ENCODE results near the gene BOC.

BOC gene

DNA sequence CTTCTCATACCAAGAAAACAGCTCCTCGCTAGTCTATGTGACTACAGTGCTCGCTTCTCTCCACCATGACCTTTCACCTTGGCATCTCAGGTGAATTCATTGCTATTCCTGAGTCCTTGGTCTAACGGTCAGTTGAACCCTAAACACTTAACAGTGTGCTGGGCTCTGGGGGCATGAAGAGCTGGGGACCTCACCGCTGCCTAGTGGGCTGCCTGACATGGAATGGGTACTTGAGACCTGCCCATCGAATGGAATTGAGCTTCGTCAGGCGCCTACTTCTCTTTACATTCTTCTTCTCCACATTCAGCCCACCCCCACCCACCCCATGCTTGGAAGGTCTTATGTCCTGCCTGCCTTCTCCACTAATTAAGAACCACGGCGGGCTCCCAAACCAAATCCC is 22.1 kb downstream of the BOC start:
- peaks cover 0 to 18% (median 7%) of the 10 kb centered on the region in 5 donors for H3K4me1 ChIP-seq (ENCODE audit: control insufficient read depth in 5 of 5, insufficient read depth in 5 of 5, low read length in 5 of 5)
- no peak overlapping the region for H3K4me3 ChIP-seq (ENCODE audit: low read depth in 1 of 5, low read length in 5 of 5)
- H3K36me3 ChIP-seq (ENCODE audit: control insufficient read depth in 5 of 5, insufficient read depth in 5 of 5, low read length in 5 of 5) = peaks cover 0 to 4% (median 2%) of the 10 kb centered on the region in 5 donors
- peaks cover 0 to 2% (median 0%) of the 10 kb centered on the region in 5 donors for H3K27me3 ChIP-seq (ENCODE audit: control insufficient read depth in 5 of 5, insufficient read depth in 4 of 5, low read length in 5 of 5)
- H3K9me3 ChIP-seq (ENCODE audit: control insufficient read depth in 5 of 5, low read length in 5 of 5) = no peaks in the 10 kb centered on the region
- H3K27ac ChIP-seq (ENCODE audit: low read depth, low read length) = no peak overlapping the region
- H3K9ac ChIP-seq (ENCODE audit: low read length in 5 of 5) = no peak overlapping the region

DNA sequence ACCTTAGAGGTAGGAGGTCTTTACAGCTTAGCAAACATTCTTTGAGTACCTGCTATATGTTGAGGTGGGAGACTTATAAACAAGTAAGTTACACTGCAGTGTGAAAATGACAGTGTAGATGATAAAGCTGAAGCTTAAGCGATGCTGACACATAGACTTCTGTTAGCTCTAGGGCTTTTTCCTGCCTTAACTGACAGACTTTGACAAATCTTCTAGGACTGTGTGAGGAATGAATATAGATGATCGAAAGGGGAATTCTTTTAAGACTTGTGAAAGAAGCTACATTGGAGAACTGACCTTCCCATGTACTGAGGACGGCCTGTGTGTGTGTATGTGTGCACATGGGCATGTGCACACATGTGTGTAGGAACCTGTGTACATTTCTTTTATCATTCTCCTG is 22.7 kb downstream of the BOC start:
- H3K27ac ChIP-seq (ENCODE audit: low read depth, low read length) = no peak overlapping the region
- peaks cover 0 to 4% (median 2%) of the 10 kb centered on the region in 5 donors for H3K36me3 ChIP-seq (ENCODE audit: control insufficient read depth in 5 of 5, insufficient read depth in 5 of 5, low read length in 5 of 5)
- no peaks in the 10 kb centered on the region for H3K9me3 ChIP-seq (ENCODE audit: control insufficient read depth in 5 of 5, low read length in 5 of 5)
- no peak overlapping the region for H3K4me3 ChIP-seq (ENCODE audit: low read depth in 1 of 5, low read length in 5 of 5)
- H3K4me1 ChIP-seq (ENCODE audit: control insufficient read depth in 5 of 5, insufficient read depth in 5 of 5, low read length in 5 of 5) = peaks cover 0 to 18% (median 5%) of the 10 kb centered on the region in 5 donors
- H3K9ac ChIP-seq (ENCODE audit: low read length in 5 of 5) = no peak overlapping the region
- H3K27me3 ChIP-seq (ENCODE audit: control insufficient read depth in 5 of 5, insufficient read depth in 4 of 5, low read length in 5 of 5) = peaks cover 0 to 2% (median 0%) of the 10 kb centered on the region in 5 donors

DNA sequence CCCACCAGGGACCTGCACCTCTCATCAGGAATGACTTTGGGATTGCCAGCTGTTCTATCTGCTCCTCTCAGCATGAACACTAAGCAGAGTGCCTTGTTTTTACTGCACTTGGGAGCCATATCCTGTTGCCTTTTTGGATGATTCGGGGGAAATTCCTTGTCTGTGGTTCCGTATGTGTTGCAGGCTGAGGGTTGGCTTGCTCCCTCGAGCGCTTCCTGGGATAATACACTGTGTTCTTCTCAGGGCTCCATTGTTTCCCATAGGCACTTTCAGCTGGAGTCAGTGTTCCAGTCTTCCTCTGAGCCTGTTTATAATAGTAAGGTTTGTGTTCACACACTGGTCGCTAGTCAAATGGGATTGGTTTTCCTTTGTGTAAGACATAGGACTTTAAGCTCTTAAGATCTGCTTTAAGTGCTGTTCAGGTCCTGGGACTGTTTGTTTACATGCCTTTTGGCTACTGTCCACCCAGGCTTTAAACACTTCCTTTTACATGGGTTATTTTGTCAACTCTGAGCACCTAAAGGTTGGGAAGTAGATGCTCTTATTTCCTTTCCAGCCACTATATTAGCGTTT is 23.4 kb downstream of the BOC start:
- no peak overlapping the region for H3K9ac ChIP-seq (ENCODE audit: low read length in 5 of 5)
- no peaks in the 10 kb centered on the region for H3K9me3 ChIP-seq (ENCODE audit: control insufficient read depth in 5 of 5, low read length in 5 of 5)
- H3K4me3 ChIP-seq (ENCODE audit: low read depth in 1 of 5, low read length in 5 of 5) = no peak overlapping the region
- peaks cover 0 to 4% (median 2%) of the 10 kb centered on the region in 5 donors for H3K36me3 ChIP-seq (ENCODE audit: control insufficient read depth in 5 of 5, insufficient read depth in 5 of 5, low read length in 5 of 5)
- peaks cover 0 to 2% (median 0%) of the 10 kb centered on the region in 5 donors for H3K27me3 ChIP-seq (ENCODE audit: control insufficient read depth in 5 of 5, insufficient read depth in 4 of 5, low read length in 5 of 5)
- no peak overlapping the region for H3K27ac ChIP-seq (ENCODE audit: low read depth, low read length)
- peaks cover 0 to 18% (median 5%) of the 10 kb centered on the region in 5 donors for H3K4me1 ChIP-seq (ENCODE audit: control insufficient read depth in 5 of 5, insufficient read depth in 5 of 5, low read length in 5 of 5)

GRCh38 chr3:113238503-113238902 is 27.1 kb downstream of the BOC start:
- H3K36me3 ChIP-seq (ENCODE audit: control insufficient read depth in 5 of 5, insufficient read depth in 5 of 5, low read length in 5 of 5) = no peaks in the 10 kb centered on the region
- no peak overlapping the region for H3K9ac ChIP-seq (ENCODE audit: low read length in 5 of 5)
- no peaks in the 10 kb centered on the region for H3K9me3 ChIP-seq (ENCODE audit: control insufficient read depth in 5 of 5, low read length in 5 of 5)
- H3K27ac ChIP-seq (ENCODE audit: low read depth, low read length) = no peak overlapping the region
- peaks cover 0 to 21% (median 5%) of the 10 kb centered on the region in 5 donors for H3K4me1 ChIP-seq (ENCODE audit: control insufficient read depth in 5 of 5, insufficient read depth in 5 of 5, low read length in 5 of 5)
- no peak overlapping the region for H3K4me3 ChIP-seq (ENCODE audit: low read depth in 1 of 5, low read length in 5 of 5)
- H3K27me3 ChIP-seq (ENCODE audit: control insufficient read depth in 5 of 5, insufficient read depth in 4 of 5, low read length in 5 of 5) = peaks cover 0 to 7% (median 0%) of the 10 kb centered on the region in 5 donors

DNA sequence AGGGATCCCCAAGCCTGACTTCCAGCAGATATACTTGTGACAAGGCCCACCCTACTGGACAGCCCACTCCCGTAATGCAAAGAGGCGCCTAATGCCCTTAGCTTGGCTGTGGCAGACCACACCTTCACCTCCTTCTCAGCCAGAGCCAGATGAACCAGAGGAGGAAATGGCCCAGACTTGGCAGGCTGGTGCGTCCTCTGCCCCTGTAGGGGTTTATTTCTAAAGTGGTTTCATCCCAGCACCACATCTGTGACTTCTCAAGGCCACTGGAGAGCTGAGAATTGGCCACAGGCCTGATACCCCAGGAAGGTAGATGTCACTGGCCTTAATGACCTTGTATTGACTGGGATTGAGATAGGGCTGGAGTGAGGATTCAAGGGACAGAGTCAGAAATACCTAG is 29.5 kb downstream of the BOC start:
- peak overlapping the region in 1 of 5 donors; percentile 1 for H3K9ac ChIP-seq (ENCODE audit: low read length in 5 of 5)
- H3K4me3 ChIP-seq (ENCODE audit: low read depth in 1 of 5, low read length in 5 of 5) = no peak overlapping the region
- H3K27me3 ChIP-seq (ENCODE audit: control insufficient read depth in 5 of 5, insufficient read depth in 4 of 5, low read length in 5 of 5) = peaks cover 0 to 7% (median 0%) of the 10 kb centered on the region in 5 donors
- peaks cover 0 to 17% (median 11%) of the 10 kb centered on the region in 5 donors for H3K4me1 ChIP-seq (ENCODE audit: control insufficient read depth in 5 of 5, insufficient read depth in 5 of 5, low read length in 5 of 5)
- no peaks in the 10 kb centered on the region for H3K36me3 ChIP-seq (ENCODE audit: control insufficient read depth in 5 of 5, insufficient read depth in 5 of 5, low read length in 5 of 5)
- H3K9me3 ChIP-seq (ENCODE audit: control insufficient read depth in 5 of 5, low read length in 5 of 5) = no peaks in the 10 kb centered on the region
- H3K27ac ChIP-seq (ENCODE audit: low read depth, low read length) = no peak overlapping the region

DNA sequence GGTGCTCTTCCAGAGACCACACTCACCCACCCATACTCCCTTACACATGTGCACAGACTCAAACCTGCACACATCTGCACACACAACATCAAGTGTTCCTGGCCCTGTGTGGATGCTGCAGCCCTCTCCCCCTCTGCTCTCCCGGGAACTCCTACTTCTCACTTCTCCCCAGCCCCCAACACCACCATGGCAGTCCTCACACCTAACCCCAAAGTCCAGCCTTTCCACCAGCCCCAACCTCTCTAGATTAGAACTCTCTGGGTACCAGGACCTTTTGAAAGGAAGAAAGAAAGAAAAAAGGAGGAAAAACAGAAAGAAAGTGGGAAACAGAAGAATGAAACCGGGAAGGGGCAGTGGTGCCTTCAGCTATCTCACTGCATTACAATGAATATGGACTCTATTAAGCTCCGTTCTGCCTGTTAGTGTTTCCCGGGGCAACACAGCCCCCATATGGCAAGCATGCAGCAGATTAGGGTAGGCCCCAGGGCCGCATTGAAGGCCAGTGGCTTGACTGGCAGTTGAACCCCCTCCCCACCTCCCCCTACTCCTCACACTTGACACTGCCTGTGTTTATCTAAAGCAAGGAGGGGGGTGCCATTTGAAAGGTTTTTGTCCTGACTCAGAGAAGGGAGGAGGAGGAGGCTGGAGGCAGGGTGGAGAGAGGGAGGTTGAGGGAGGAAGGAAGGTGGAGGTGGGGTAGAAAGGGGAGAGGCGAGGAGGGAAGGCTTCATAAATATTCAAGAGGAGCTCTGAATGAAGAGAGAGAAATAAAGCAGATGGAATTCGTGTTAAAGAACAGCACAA is 30.1 kb downstream of the BOC start:
- Histone ChIP-seq H3K4me3 (ENCODE audit: low read depth in 1 of 5, low read length in 5 of 5) (no peak overlapping the region), H3K27ac (ENCODE audit: low read depth, low read length) (peak overlapping the region; percentile 35), H3K36me3 (ENCODE audit: control insufficient read depth in 5 of 5, insufficient read depth in 5 of 5, low read length in 5 of 5) (no peaks in the 10 kb centered on the region), H3K27me3 (ENCODE audit: control insufficient read depth in 5 of 5, insufficient read depth in 4 of 5, low read length in 5 of 5) (peaks cover 0 to 7% (median 0%) of the 10 kb centered on the region in 5 donors), H3K4me1 (ENCODE audit: control insufficient read depth in 5 of 5, insufficient read depth in 5 of 5, low read length in 5 of 5) (peaks cover 0 to 17% (median 12%) of the 10 kb centered on the region in 5 donors), H3K9me3 (ENCODE audit: control insufficient read depth in 5 of 5, low read length in 5 of 5) (no peaks in the 10 kb centered on the region), H3K9ac (ENCODE audit: low read length in 5 of 5) (peak overlapping the region in 1 of 5 donors; percentile 1)

GRCh38 chr3:113242096-113242581 is 30.8 kb downstream of the BOC start:
- H3K4me3 ChIP-seq (ENCODE audit: low read depth in 1 of 5, low read length in 5 of 5) = no peak overlapping the region
- H3K36me3 ChIP-seq (ENCODE audit: control insufficient read depth in 5 of 5, insufficient read depth in 5 of 5, low read length in 5 of 5) = no peaks in the 10 kb centered on the region
- H3K9me3 ChIP-seq (ENCODE audit: control insufficient read depth in 5 of 5, low read length in 5 of 5) = no peaks in the 10 kb centered on the region
- H3K27ac ChIP-seq (ENCODE audit: low read depth, low read length) = no peak overlapping the region
- H3K4me1 ChIP-seq (ENCODE audit: control insufficient read depth in 5 of 5, insufficient read depth in 5 of 5, low read length in 5 of 5) = peaks cover 0 to 23% (median 17%) of the 10 kb centered on the region in 5 donors
- H3K9ac ChIP-seq (ENCODE audit: low read length in 5 of 5) = no peak overlapping the region
- peaks cover 0 to 7% (median 0%) of the 10 kb centered on the region in 5 donors for H3K27me3 ChIP-seq (ENCODE audit: control insufficient read depth in 5 of 5, insufficient read depth in 4 of 5, low read length in 5 of 5)

DNA sequence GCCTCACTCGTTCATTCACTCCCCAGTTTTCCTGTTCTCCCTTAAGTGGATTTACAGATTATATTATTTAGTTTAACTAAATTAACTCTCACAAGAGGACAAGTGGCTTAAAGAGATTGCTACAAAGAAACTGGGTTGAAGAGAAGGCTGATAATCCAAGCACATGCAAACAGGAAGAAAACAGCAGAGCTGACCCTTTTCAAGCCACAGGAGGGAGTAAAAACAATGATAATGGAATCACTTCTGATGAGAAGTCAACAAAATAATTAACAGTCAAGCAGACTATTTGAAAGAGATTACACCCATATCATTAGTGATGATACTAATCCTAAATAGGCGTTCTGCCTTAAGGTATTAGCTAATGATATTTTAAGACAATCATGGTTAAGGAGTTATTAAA is 31.7 kb downstream of the BOC start:
- Histone ChIP-seq H3K4me3 (ENCODE audit: low read depth in 1 of 5, low read length in 5 of 5) (no peak overlapping the region), H3K27me3 (ENCODE audit: control insufficient read depth in 5 of 5, insufficient read depth in 4 of 5, low read length in 5 of 5) (peaks cover 0 to 7% (median 0%) of the 10 kb centered on the region in 5 donors), H3K36me3 (ENCODE audit: control insufficient read depth in 5 of 5, insufficient read depth in 5 of 5, low read length in 5 of 5) (no peaks in the 10 kb centered on the region), H3K9ac (ENCODE audit: low read length in 5 of 5) (no peak overlapping the region), H3K4me1 (ENCODE audit: control insufficient read depth in 5 of 5, insufficient read depth in 5 of 5, low read length in 5 of 5) (peaks cover 0 to 28% (median 17%) of the 10 kb centered on the region in 5 donors), H3K9me3 (ENCODE audit: control insufficient read depth in 5 of 5, low read length in 5 of 5) (no peaks in the 10 kb centered on the region), H3K27ac (ENCODE audit: low read depth, low read length) (no peak overlapping the region)

- peaks cover 0 to 35% (median 17%) of the 10 kb centered on the region in 5 donors for H3K4me1 ChIP-seq (ENCODE audit: control insufficient read depth in 5 of 5, insufficient read depth in 5 of 5, low read length in 5 of 5)
- no peak overlapping the region for H3K4me3 ChIP-seq (ENCODE audit: low read depth in 1 of 5, low read length in 5 of 5)
- H3K36me3 ChIP-seq (ENCODE audit: control insufficient read depth in 5 of 5, insufficient read depth in 5 of 5, low read length in 5 of 5) = no peaks in the 10 kb centered on the region
- H3K27me3 ChIP-seq (ENCODE audit: control insufficient read depth in 5 of 5, insufficient read depth in 4 of 5, low read length in 5 of 5) = peaks cover 0 to 7% (median 0%) of the 10 kb centered on the region in 5 donors
- no peak overlapping the region for H3K27ac ChIP-seq (ENCODE audit: low read depth, low read length)
- no peak overlapping the region for H3K9ac ChIP-seq (ENCODE audit: low read length in 5 of 5)
- no peaks in the 10 kb centered on the region for H3K9me3 ChIP-seq (ENCODE audit: control insufficient read depth in 5 of 5, low read length in 5 of 5)
These were observed 32.5 kb downstream of the BOC start for GRCh38 chr3:113243846-113244245.

GRCh38 chr3:113245761-113246161 is 34.4 kb downstream of the BOC start:
- H3K27me3 ChIP-seq (ENCODE audit: control insufficient read depth in 5 of 5, insufficient read depth in 4 of 5, low read length in 5 of 5) = peaks cover 0 to 6% (median 0%) of the 10 kb centered on the region in 5 donors
- peaks cover 0 to 40% (median 17%) of the 10 kb centered on the region in 5 donors for H3K4me1 ChIP-seq (ENCODE audit: control insufficient read depth in 5 of 5, insufficient read depth in 5 of 5, low read length in 5 of 5)
- peaks cover 0 to 8% (median 5%) of the 10 kb centered on the region in 5 donors for H3K36me3 ChIP-seq (ENCODE audit: control insufficient read depth in 5 of 5, insufficient read depth in 5 of 5, low read length in 5 of 5)
- no peak overlapping the region for H3K9ac ChIP-seq (ENCODE audit: low read length in 5 of 5)
- H3K9me3 ChIP-seq (ENCODE audit: control insufficient read depth in 5 of 5, low read length in 5 of 5) = no peaks in the 10 kb centered on the region
- peak overlapping the region; percentile 20 for H3K27ac ChIP-seq (ENCODE audit: low read depth, low read length)
- H3K4me3 ChIP-seq (ENCODE audit: low read depth in 1 of 5, low read length in 5 of 5) = peak overlapping the region in 1 of 5 donors; percentile 17
